NCI-H460 (cell line): ENCODE measurements around the gene CNOT10. TPM values are rescaled to one million over a fixed set of nuclear protein-coding genes. Genes with fewer than 3 reads are reported as not detected.
"Not testable (repeated sequence)": the region's sequence is repeated elsewhere in the genome, so short reads cannot be mapped to it uniquely, and the experiment has no call there.

Experiments used
- DNase-seq: peaks from one replicate; pipeline ENCODE4 v3.0.0-alpha.2; 2016; ENCODE audit warnings: low read depth; ENCODE audit errors: extremely low read depth
- total RNA-seq: library from RNA; depleted of rRNA; stranded (reverse); fragments of >200 nt; shearing (Covaris generic); gene quantifications from 2 replicates; pipeline ENCODE4 v1.2.3, GENCODE V29; 2014

Gene CNOT10
- total RNA-seq, 1 experiment from 2014 or later: 28.5 TPM

DNA sequence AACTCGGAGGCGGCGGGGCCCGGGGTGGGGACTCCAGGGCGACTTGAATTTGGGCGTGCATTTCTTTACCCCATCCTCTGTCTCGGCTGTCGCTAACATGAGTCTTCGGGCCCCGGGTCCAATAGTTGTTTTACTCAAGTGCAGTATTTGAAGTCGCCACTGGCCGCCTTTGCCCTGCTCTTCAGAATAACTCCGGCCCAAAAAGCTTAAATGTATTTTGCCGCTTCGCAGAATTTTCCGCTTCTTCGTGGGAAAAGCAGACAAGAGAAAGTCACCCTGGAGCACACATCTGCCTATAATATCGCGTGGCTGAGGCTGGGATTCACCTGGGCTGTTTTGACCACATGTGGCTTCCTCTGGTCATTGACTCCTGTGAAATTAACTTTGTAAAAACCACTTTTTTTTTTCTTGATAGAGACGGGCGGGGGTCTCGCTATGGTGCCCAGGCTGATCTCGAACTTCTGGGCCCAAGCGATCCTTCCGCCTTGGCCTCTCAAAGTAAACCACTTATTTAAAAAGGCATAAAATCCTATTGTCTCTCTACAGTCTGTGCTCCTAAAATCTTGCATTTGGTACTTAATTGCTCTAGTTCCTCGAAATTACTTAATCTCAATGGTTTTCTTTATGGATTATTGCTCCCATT, 676 bp downstream of the CNOT10 start:
- no peak for DNase-seq

DNA sequence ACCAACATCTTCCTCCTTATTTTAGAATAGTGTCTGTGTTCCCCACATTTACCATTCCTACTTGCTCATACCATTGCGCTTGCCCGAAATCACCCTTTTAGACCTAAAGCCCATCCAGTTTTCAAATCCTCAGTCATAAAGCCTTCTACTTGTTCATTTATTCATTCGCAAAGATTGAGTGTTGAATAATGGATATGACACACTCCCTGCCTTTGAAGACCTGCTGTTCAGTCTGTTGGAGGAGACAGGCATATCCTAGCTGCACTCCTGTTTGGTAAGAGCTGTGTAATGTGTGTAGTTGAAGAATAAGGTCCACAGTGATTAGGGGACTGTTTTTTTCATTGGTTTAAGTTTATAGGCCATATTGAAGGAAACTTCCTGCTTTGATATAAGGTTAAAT, 1.7 kb downstream of the CNOT10 start:
- no peak for DNase-seq

DNA sequence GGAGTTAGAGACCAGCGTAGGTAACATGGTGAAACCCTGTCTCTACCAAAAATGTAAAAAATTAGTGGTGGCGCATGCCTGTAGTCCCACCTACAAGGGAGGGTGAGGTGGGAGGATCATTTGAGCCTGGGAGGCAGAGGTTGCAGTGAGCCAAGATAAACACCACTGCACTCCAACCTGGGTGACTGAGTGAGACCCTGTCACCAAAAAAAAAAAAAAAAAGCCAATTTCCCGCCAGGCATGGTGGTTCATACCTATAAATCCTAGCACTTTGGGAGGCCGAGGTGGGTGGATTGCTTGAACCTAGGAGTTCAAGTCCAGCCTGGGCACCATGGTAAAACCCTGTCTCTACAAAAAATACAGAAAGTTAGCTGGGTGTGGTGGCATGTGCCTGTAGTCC, 6.9 kb downstream of the CNOT10 start:
- DNase-seq: no peak

DNA sequence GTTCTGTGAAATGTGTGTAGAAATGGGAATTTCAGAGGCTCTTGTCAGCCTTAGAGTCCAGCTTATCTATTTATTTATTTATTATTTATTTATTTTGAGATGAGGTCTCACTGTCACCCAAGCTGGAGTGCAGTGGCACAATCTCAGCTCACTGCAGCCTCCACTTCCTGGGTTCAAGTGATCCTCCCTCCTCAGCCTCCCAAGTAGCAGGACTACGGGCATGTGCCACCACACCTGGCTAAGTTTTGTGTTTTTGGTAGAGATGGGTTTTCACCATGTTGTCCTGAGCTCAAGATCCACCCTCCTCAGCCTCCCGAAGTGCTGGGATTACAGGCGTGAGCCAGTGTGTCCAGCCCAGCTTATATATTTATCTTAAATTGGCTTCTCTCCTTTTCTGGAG, 11.5 kb downstream of the CNOT10 start:
- no peak for DNase-seq

DNA sequence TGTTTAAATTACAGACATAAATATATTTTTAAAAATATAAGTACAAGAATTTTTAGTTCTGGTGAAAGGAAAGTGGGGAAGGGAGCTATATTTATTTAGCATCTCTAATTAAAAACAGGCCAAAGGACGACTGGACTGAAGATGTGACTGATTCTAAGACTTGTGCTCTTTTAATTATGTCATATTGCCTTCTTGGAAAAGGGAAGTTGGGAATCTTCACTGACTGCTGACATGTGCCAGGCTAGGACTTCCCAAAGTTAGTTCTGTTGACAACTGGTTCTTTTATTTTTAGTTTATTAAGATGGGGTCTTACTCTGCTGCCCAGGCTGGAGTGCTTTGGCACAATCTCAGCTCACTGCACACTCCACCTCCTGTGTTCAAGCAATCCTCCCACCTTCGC, 13.5 kb downstream of the CNOT10 start:
- DNase-seq: no peak

DNA sequence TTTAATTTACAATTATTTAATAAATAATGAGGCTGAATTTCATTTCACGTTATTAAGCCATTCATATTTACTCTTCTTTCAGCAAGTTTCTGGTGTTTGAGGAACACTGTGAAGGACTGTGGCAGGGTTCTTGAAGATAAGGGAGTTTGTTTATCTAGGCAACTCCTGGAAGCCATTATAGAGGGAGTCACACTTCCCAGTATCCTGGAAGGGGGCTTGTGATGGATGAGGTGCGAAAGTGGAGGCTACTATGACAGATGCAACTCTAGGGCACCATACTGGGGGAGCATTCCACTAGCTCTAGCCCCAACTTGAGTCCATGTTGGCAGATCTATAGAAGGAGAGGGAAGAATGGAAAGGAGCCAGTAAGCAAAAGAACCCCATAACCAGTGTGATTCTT, 14.4 kb downstream of the CNOT10 start:
- DNase-seq: no peak

DNA sequence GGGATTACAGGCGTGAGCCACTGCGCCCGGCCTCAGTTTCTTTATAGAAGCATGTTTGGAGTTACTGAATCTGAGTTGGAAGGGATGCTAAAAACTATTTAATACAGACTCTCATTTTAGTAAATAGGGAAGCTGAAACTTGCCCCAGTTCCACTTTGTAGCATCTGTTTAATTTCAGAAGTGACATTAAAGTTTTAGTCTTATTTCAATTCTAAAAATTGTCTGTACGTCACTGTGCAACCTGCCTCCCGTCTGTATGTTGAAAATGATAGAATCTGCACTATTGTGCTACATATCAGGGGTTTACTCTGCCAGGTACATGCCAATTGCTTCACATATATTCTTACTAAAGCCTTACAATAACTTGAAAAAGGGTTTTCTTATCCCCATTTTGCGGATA, 15.3 kb downstream of the CNOT10 start:
- DNase-seq: no peak

DNA sequence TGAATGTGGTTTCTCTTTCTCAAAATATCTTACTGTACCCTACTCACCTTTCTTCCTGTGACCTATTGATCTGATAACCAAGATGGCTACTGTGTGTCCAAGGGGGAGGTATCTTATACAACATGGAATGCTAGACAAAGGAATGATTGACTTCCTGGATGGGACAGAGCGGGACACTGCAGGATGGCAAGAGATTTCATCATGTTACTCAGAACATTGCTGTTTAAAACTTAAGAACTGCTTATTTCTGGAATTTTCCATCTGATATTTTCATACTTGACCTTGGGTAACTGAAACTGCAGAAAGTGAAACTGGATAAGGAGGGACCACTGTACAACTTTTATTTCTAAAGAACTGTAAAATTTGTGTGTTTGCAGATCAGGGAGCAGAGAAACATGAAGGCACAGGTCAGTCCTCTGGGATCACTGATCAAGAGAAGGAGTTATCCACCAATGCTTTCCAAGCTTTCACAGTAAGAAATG, 18.5 kb downstream of the CNOT10 start:
- DNase-seq: peak; percentile 5

DNA sequence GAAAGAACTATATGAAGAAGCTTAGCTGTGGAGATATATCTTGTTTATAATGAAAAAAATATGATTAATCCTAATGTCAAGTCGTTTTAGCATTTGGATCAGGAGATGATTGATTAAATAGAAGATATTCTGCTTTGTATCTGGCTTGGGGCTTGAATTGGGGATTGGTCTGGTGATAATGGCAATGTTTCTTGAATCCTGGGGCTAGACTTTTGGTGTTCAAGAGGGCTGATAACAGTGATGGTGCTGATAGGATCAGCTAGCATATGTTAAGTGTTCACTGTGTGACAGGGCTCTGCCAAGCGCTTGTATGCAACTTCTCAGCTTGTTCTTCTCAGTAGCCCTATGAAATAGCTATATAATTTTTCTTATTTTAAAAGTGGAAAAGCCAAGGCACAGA, 20.2 kb downstream of the CNOT10 start:
- DNase-seq: no peak

DNA sequence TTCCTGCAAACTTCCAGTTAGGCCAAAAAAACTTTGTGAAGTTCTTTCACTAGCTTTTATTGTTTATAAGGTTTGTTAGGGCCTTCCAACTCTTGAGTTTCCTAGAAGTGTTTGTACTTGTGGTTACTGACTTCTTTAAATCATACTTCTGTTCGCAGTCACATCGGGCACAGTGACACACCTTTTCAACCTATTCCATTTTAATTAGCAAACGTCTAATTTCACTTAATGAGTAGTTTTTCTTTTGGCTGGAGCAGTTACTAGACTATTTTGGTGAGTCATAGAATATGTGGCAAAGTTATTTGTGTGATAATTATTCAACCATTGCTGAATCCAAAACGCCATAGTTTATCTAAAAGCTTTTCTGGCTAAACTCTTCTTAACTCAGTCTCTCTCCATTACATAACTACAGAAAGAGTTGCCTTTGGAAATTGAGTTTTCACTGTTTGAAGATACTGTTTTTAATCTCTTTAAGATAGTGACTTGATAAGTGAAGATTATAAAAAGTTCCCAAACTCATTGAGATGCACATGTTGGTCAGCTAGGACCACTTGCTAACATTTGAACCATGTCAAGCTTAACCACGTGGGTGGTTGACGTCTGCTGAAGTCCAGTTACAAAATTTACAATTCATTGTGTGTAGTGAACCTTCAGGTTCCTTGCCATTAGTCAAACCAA, 21.5 kb downstream of the CNOT10 start:
- DNase-seq: no peak

DNA sequence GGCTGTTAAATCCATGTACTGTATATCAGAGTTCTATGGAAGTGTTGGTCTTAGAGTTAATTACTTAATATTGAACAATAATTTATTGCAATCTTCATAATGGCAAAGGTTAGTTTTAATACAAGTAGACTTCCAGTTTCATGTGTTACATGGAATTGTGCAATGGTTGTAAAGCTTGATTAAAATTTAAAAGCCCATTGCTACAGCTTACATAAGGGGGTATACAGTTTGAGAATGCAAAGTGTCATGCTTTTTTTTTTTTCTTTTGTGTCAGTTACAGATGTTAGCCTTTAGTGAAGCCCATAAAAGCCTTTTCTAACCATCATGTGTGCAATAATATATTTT, 22.0 kb downstream of the CNOT10 start:
- DNase-seq: no peak

DNA sequence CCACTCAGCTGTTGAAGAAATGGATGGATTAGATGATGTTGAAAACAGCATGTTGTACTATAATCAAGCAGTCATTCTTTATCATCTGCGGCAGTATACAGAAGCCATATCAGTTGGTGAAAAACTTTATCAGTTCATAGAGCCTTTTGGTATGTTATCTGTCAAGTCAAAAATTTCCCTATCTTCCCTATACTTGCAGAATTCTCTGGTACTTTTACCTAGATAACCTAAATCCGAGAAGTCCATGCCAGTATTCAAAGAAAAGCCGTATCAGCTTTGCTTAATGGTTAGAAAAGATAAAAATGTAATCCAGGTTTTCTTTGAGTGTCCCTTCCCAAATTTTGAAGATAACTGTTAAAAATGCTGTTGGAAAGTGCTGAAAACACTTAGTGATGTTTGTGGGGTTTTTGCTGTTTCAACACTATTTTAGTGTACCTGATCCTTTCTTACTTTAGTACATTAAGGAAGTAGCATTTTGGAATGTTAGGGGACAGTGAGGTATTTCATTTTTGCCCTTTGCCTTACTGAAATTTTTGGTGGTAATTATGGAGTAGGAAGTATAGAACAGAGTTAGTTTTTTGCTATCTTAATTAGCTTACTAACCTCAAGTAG, 23.8 kb downstream of the CNOT10 start:
- no peak for DNase-seq

DNA sequence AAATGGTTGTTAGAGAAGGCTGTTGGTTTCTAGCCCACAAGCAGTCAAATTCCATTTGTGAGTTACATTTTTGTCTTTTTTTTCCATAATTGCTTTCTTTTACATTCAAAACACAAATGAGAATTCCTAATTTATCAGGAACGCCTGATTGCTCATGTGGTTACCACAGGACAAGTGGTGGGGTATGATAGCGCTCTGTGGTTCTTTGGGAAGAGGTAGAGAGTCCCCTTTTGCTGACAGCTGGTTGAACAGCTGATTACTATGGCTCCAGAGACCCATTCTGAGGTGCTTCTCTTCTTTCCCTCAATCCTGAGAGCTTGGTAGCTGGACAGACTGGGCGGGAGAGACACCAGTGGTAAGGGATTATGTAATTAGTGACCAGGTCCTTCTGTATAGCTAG, 24.4 kb downstream of the CNOT10 start:
- DNase-seq: no peak

DNA sequence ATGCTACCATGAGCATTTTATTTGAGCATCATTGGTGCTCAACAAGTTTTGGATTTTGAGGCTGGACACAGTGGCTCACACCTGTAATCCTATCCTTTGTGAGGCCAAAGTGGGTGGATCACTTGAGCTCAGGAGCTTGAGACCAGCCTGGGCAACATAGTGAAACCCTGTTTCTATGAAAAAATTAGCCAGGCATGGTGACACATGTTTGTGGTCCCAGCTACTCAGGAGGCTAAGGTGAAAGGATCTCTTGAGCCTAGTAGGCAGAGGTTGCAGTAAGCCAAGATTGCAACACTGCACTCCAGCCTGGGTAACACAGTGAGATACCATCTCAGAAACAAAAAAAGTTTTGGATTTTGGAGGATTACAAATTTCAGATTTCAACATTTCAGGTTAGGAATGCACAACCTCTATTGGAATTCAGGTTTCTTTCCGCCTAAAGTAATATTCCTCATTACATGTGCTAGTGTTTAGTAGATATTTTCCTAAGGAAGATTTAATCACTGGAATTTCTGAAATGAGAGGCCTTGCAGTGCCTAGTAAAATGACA, 27.6 kb downstream of the CNOT10 start:
- no peak for DNase-seq

DNA sequence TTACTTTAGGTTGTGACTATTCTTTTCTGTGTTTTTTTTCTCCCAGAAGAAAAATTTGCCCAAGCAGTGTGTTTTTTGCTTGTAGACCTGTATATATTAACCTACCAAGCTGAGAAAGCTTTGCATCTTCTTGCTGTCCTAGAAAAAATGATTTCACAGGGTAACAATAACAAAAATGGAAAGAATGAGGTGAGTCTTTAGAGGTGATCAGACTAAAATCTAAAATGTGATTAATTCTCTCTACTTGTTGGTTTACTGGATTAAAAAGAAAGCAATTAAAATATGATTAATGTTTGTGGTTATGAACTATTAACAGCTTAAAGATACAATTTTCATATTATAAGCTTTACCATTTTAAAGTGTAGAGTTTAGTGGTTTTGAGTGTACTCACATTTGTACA, 28.2 kb downstream of the CNOT10 start:
- DNase-seq: no peak

DNA sequence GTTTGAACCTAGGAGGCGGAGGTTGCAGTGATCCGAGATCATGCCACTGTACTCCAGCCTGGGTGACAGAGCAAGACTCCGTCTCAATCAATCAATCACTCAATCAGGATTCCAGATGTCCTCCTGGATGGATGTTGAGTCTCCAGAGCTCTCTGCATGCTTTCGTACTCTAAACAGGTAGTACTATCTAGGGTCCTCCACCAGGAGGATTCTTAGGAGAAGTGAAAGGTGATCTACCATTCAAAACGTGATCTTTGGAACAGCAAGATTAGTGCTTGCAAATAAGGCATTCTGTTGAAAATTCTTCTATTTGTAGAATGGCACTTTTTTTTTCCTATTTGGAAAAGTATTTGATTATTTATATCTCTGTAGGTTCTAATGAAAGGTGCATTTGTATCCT, 34.3 kb downstream of the CNOT10 start:
- no peak for DNase-seq

DNA sequence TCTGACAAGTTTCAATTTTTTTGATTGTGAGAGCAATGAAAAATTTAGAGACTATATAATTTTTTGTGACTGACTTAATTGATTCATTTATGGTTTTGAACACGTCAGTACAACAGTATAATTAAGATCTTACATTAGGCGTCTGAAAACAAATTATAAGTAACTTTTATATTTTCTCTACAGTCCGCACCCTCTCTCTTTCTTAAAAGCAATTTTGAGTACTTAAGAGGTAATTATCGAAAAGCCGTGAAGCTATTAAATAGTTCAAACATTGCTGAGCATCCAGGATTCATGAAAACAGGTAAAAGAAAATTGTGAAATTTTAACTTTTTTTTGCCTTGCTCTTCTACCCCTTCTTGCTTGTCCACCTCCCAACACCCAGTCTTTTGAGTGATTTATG, 34.9 kb downstream of the CNOT10 start:
- DNase-seq: no peak

DNA sequence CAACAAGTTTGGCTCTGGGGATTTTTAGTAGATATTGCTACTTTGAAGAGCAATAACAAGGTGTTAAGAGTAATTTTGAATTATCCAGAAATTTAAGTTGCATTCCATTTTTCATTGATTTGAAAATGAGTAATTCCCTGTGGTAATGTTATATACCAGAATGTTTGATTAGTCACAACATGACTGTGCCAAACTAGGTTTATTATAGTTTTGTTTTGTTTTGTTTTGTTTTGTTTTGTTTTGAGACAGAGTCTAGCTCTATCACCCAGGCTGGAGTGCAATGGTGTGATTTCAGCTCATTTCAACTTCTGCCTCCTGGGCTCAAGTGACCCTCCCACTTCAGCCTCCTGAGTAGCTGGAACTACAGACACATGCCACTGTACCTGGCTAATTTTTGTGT, 40.7 kb downstream of the CNOT10 start:
- DNase-seq: no peak

DNA sequence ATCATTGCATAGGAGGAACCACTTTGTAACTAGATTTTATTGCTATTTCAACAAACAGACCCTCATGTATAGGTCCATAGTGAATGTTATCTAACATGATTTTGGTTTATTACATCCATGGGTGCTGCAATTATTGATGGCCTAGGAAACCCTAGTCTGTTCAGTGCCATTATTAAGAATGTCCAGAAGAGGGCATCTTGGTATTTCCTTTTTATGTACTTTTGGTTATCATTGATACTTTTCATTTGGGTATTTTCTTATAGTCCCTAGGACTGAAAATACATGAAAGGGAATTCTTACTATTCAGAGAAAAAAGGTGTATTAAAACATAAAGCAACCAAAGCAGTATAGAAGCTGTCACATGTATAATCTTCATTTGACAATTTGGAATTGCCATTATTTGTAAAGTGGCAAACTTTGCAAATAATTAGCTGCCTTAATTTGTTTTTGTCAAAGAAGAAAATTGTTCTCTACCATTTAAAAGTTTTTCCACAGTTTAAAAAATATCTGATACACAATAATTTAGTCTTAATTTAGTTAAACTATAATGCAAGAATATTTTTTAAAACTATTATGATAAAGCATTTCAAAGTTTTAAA, 48.7 kb downstream of the CNOT10 start:
- DNase-seq: peak; percentile 25

DNA sequence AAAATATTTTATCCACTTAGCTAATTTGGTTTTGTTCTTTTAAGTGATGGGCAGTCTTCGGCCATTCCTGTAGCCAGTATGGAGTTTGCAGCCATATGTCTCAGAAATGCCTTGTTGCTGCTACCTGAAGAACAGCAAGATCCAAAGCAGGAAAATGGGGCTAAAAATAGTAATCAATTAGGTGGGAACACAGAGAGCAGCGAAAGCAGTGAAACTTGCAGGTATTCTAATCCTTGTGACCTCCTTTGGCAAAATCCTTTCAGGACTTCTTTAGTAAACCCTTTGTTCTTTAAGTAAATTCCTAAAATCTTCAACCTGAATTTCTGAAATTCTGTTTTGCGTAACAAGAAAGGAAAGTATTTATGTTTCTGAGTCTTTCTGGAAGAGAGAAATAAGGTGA, 49.8 kb downstream of the CNOT10 start:
- DNase-seq: no peak

DNA sequence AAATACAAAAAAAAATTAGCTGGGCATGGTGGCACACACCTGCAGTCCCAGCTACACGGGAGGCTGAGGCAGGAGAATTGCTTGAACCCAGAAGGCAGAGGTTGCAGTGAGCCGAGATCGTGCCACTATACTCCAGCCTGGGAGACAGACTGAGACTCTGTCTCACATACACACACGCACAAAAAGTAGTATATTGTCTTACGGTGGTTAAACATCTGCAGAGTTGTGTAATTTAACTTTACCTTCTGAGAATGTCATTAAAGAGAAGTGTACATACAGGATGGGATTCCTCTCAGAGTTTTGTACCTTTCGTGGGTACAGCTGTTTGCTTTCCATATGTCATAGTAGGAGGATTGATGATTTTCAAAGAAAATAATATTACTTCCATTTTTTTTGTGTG, 58.5 kb downstream of the CNOT10 start:
- DNase-seq: not testable (repeated sequence)

DNA sequence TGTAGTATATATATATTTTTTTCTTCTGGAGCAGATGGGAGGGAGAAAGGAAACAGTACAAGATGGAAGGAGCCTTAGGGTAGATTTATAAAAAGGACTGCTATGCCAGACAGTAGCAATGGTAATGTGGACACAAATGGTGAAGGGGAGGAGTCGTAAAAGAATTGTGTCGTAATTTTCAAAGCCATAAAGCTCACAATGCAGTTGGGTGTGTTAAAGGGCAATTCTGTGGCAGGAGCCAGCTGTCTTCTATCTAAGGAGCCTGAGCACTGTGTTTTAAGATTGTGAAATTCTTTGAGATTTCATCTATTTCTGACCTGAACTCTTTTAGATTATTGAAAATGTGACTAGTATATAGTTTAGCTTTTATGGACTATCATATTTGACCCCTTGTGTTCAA, 58.9 kb downstream of the CNOT10 start:
- no peak for DNase-seq
